ENCODE data around the gene BTN2A1.
"Not testable (repeated sequence)": the region's sequence is repeated elsewhere in the genome, so short reads cannot be mapped to it uniquely, and the experiment has no call there.

Gene BTN2A1

GRCh38 chr6:26433680-26434079 is 24.1 kb upstream of the BTN2A1 start:
- DNase-seq, result not testable (repeated sequence)

DNA sequence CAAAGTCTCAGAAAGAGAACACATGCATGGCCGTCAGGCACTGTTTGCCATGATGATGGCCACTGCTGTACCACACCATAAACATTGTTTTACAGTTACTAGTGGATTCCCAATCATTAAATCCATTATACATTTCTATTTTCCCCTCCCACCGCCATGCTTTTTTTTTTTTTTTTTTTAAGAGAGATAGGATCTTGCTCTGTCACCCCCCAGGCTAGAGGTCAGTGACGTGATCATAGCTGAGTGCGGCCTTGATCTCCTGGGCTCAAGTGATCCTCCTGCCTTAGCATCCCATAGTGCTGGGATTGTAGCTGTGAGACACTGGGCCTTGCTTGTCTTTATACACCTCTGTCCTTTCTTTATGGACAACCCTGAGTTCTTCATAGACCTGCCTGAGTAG is 21.7 kb upstream of the BTN2A1 start:
- DNase-seq, result no peak

GRCh38 chr6:26437550-26437949 is 20.2 kb upstream of the BTN2A1 start:
- DNase-seq, result no peak

- DNase-seq, result no peak
Observed at GRCh38 chr6:26438000-26438399, 19.8 kb upstream of the BTN2A1 start.

DNA sequence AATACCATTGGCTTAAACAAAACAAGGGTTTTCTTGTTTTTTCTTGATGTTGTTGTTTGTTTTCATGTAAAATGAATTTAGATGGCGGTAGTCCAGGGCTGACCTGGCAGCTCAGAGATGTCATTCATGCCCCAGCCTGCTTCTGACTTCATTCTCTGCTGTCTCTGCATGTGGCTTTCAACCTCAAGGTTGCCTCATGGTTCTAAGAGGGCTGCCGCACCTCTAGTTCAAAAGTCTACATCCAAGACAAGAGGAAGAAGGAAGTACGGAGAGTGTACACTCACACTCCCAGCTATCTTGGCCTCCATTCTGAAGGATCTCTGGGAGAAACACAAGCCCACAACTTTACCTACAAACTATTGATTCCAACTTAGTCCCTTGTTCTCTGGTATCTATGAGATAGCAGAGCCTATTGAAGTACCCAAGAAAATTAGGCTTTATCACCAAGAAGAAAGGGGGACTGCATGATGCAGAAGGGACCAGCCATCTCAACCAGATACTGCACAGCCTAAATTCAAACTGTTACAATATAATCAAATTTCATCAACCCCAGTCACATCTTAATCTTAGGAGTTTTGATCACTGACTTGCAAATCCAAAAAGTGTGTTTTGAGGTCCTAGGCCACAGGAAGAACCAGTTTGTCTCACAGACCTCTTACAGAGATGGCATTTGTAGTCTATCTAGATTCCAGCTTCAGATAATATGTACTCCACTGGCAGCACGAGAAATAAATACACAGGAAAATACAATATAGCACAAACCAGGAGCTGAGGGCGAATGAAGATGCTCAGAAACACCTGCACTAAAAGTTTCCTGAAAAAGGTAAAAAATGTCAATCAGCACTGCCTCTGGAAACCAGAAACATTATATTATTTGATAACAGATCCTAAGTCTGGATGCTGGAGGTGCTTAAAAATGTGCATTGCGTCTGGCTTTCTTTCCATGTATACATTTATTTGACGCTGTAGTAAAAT is 18.3 kb upstream of the BTN2A1 start:
- DNase-seq, result no peak

DNA sequence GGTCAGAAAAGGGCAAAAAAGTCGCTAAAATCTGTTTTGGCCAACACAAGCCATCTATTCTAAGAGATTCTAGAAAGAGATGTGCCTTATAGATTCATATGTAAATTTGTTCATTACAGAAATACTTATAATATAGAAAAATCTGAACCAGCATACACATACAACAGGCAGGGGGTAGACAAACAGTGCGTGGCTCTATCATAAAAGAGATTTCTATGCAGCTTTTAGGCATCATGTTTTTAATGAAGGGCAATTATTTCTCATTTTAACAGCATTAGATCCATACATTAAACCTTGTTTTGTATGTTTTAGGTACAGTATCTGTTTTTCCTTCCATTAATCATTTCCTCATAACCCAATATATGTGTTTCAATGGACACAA is 16.8 kb upstream of the BTN2A1 start:
- DNase-seq, result no peak

- no peak for DNase-seq
Observed at GRCh38 chr6:26441977-26442376, 15.8 kb upstream of the BTN2A1 start.

DNA sequence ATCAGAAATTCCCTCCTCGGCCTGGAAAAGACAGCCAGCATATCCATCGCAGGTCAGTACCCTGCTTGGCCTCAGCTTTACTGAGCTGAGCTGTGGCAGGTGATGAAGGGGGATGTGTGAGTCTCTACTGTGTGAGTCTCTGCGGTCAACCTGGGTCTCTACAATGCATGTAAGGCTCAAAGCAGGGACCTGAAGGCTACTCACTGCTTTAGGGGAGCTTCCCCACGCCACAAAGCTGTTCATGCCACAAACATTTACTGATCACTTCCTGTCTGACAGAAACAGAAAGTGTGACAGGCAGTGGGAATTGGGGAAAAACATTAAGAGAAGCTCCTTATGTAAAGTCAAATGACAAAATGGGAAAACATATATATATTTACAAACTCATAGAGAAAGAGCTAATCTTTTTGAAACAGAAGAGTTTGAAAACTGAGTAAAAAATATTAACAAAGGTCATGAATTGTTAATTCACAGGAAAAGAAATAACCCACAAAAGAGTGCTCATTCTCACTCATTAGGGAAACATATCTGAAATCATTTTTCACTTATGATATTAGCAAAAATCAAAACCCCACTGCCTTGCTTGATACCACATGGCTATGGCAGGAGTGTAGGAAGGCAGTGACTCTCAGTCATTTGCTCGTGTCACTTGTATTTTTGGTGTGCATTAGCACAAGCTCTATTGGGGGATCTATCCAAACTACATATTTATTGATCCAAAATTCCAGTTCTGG is 11.7 kb upstream of the BTN2A1 start:
- peak; percentile 43 for DNase-seq

GRCh38 chr6:26447257-26447656 is 10.5 kb upstream of the BTN2A1 start:
- DNase-seq, result no peak

DNA sequence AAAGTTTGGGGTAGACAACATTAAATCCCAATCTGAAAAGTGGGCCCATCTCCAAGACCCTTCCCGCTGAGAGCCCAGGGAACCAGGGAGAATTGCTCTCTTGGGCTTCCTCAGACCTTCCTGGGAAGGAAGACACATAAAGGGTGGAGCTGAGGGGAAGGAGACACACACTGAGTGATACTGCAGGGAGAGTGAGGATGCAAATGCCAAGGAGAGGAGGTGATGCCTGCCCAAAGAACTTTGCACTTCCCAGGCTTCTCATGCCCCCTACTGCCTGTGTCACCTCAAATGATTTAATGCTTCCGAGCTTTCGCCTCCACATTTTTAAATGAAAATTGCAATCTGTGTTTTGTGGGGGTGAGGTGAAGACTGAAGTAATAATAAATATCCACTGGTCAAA is 7.5 kb upstream of the BTN2A1 start:
- DNase-seq, result no peak

DNA sequence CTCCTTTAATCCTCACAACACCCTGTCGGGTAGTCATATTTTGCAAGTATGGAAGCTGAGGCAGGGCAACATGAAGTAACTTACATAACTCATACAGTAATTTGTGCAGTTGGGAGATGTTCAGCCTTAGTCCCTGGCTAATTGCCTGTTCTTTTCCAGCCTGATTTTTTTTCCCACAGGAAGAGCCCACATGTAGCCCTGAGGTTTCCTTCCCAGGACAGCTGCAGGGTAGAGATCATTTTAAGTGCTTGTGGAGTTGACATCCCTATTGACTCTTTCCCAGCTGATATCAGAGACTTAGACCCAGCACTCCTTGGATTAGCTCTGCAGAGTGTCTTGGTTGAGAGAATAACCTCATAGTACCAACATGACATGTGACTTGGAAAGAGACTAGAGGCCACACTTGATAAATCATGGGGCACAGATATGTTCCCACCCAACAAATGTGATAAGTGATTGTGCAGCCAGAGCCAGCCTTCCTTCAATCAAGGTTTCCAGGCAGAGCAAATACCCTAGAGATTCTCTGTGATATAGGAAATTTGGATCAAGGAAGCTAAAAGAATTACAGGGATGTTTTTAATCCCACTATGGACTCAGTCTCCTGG is 5.0 kb upstream of the BTN2A1 start:
- no peak for DNase-seq

- DNase-seq, result no peak
Observed at GRCh38 chr6:26454631-26455030, 3.1 kb upstream of the BTN2A1 start.

DNA sequence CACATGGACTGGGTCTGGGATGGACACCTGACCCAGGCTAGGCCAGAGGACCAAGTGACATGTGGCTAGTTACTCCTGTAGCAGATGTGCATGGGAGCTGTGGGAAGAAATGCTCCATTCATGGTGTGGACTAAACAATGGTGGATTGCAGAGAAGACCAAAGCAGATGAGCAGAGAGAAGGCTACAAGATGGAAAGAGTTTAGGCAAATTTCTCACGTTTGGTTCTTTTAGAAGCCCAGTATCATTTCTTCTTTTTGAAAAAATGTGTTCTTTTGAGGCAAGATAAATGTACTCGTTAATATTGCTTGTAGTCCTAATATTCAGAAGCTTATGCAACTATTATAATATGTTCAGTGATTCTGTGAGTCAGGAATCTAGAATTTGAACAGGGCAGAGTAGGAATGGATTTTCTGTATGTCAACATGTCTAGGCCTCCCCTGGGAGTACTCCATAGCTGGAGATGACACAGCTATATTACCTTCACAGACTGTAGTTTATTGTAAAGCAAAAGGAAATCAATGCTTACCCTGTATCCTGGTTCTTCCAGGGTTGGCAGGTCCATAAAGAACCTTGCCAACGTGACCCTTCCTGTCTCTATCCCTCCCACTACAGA is 2.3 kb upstream of the BTN2A1 start:
- DNase-seq, result no peak

- no peak for DNase-seq
Observed at GRCh38 chr6:26457264-26457805, 420 bp upstream of the BTN2A1 start.

DNA sequence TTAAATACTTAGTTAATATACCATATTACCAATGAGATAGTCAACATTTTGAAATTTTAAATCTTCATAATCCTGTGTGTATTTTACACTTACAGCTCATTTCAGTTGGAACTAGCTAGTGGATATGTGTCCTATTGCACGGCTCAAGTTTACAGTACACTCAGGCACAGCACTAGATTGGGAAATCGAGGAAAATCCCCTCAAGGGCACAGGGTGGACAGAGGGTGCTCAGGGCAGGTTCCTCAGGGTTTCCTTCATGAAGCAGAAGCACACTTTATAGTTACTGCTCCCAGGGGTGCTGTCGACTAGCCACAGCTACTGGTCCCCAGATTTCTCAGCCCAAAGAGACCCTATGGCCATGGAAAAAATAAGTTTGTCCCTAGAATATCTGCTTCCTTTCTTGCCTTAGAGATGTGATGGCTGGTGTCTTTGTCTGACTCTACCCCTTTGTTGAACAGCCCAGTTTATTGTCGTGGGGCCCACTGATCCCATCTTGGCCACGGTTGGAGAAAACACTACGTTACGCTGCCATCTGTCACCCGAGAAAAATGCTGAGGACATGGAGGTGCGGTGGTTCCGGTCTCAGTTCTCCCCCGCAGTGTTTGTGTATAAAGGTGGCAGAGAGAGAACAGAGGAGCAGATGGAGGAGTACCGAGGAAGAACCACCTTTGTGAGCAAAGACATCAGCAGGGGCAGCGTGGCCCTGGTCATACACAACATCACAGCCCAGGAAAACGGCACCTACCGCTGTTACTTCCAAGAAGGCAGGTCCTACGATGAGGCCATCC is 1.5 kb downstream of the BTN2A1 start:
- no peak for DNase-seq

DNA sequence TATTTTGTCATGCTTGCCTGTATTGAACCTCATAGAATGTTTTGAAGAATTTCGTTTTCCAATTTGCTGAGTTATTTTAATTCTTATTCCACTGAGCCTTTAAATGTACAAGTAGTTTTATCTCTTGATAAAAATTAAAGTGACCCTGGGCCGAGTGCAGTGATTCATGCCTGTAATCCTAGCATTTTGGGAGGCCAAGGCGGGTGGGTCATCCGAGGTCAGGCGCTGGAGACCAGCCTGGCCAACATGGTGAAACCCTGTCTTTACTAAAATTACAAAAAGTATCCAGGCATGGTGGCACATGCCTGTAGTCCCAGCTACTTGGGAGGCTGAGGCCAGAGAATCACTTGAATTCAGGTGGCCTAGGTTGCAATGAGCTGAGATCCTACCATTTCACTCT is 3.6 kb downstream of the BTN2A1 start:
- not testable (repeated sequence) for DNase-seq

DNA sequence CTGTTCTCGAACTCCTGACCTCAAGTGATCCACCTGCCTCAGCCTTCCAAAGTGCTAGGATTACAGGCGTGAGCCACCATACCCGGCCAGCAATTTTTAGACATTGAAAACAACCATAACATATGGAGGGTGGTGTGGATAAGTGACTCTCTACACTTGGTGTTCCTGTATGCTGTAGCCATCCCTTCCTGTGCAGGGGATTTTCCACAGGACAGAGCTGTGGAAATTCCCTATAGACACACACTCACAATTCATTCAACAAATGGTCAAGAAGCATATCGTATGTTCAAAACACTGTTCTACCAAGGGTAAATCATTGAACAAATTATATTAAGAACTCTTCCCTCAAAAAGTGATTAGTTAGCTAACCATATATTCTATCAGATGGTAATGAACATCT is 6.3 kb downstream of the BTN2A1 start:
- DNase-seq, result no peak

GRCh38 chr6:26464416-26465131 is 6.8 kb downstream of the BTN2A1 start:
- no peak for DNase-seq

GRCh38 chr6:26465776-26466175 is 8.0 kb downstream of the BTN2A1 start:
- DNase-seq, result no peak

DNA sequence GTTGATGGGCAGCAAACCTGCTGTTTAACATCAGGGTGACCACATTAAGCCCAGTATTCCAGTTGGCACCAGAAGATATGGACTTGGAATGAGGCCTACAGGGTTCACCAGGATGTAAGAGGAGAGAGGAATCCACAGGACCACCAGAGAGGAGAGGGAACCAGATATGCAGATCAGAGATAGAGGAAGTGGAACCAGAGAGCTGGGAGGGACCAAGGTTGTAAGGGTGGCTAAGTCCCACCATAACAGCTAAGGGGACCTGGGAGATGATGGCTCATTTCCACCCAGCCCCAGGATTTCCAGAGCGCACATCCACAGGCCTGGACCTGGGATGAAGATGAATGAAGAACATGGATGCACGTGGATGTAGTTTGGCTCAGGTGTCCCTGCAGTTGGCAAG is 11.1 kb downstream of the BTN2A1 start:
- no peak for DNase-seq

DNA sequence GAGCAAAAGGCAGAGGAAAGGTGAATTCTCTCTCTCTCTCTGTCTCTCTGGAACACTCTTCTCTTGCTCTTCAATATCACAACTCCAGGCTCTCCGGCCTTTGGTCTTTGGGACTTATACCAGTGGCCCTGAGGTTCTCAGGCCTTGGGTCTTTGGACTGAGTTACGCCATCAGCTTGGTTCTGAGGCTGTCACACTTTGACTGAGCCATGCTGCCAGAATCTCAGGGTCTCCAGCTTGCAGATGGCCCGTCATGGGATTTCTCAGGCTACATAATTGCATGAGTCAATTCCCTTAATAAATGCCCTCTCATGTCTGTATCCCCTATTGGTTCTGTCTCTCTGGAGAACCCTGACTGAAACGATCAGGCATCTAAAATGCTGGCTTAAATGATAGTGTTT is 12.9 kb downstream of the BTN2A1 start:
- DNase-seq, result no peak

GRCh38 chr6:26471970-26472369 is 14.2 kb downstream of the BTN2A1 start:
- no peak for DNase-seq
